Keratinocyte (primary cell): Measurements from ENCODE around the gene C21orf91. TPM values are rescaled to one million over a fixed set of nuclear protein-coding genes. Genes with fewer than 3 reads are reported as not detected.

Experiments used
- DNase-seq: peaks from one replicate; pipeline ENCODE4 v3.0.0-alpha.2; 2011; ENCODE audit warnings: low read depth, missing footprints, low spot score
- FAIRE-seq: peaks from 2 replicates; lab custom pipeline; 2011; peaks lifted over from hg19 to GRCh38; lab: Jason Lieb, UNC
- H2AFZ ChIP-seq: 2 replicates; pipeline ENCODE4 v1.6.0; 2012; ENCODE audit warnings: low read length, control low read depth, inconsistent platforms; ENCODE audit not compliant: control insufficient read depth
- H3K27ac ChIP-seq: 2 replicates; pipeline ENCODE4 v1.5.1; 2011; ENCODE audit warnings: low read length; ENCODE audit not compliant: control insufficient read depth, insufficient read depth
- H3K27me3 ChIP-seq: 3 replicates; pipeline ENCODE4 v1.6.0; 2011; ENCODE audit warnings: low read length; ENCODE audit not compliant: control insufficient read depth, insufficient read depth; ENCODE audit errors: extremely low read depth
- H3K36me3 ChIP-seq, 2 experiments: 2 replicates in 1 of 2; 3 replicates in 1 of 2; pipeline ENCODE4 v1.5.1; 2011; ENCODE audit warnings: low read length in 2 of 2, mild to moderate bottlenecking in 1 of 2; ENCODE audit not compliant: control insufficient read depth in 2 of 2, insufficient read depth in 2 of 2; ENCODE audit errors: extremely low read depth in 1 of 2
- H3K4me1 ChIP-seq: 3 replicates; pipeline ENCODE4 v1.5.1; 2011; ENCODE audit warnings: low read length; ENCODE audit not compliant: control insufficient read depth, insufficient read depth; ENCODE audit errors: extremely low read depth
- H3K4me2 ChIP-seq: 3 replicates; pipeline ENCODE4 v1.6.0; 2011; ENCODE audit warnings: low read depth, low read length; ENCODE audit not compliant: control insufficient read depth, insufficient read depth; ENCODE audit errors: extremely low read depth
- H3K4me3 ChIP-seq, 3 experiments: fragments of 200-600 bp in 1 of 3; sonication (generic) in 1 of 3; 2 replicates in 2 of 3; 3 replicates in 1 of 3; pipeline ENCODE4 v1.5.1; 2011 to 2016; ENCODE audit warnings: low read length in 3 of 3, mild to moderate bottlenecking in 3 of 3, control low read depth in 2 of 3, inconsistent platforms in 1 of 3, low read depth in 1 of 3, mixed read lengths in 1 of 3, mixed run types in 1 of 3, moderate library complexity in 1 of 3; ENCODE audit not compliant: control insufficient read depth in 2 of 3, insufficient read depth in 2 of 3; ENCODE audit errors: extremely low read depth in 1 of 3
- H3K79me2 ChIP-seq: 2 replicates; pipeline ENCODE4 v1.6.0; 2012; ENCODE audit warnings: low read length; ENCODE audit not compliant: control insufficient read depth, insufficient read depth
- H3K9ac ChIP-seq: 3 replicates; pipeline ENCODE4 v1.6.0; 2011; ENCODE audit warnings: low read length; ENCODE audit not compliant: control insufficient read depth, insufficient read depth; ENCODE audit errors: extremely low read depth
- H3K9me1 ChIP-seq: 3 replicates; pipeline ENCODE4 v1.6.0; 2011; ENCODE audit warnings: low read length; ENCODE audit not compliant: control insufficient read depth, insufficient read depth; ENCODE audit errors: extremely low read depth
- H3K9me3 ChIP-seq: 2 replicates; pipeline ENCODE4 v1.5.1; 2012; ENCODE audit warnings: low read depth, low read length; ENCODE audit not compliant: control insufficient read depth
- H4K20me1 ChIP-seq: 3 replicates; pipeline ENCODE4 v1.6.0; 2011; ENCODE audit warnings: low read length; ENCODE audit not compliant: control insufficient read depth, insufficient read depth; ENCODE audit errors: extremely low read depth
- EZH2 ChIP-seq: IDR thresholded peaks from one replicate; pipeline ENCODE4 v1.6.1; 2012; ENCODE audit warnings: inconsistent platforms, mild to moderate bottlenecking, low read length, moderate library complexity
- dilution Hi-C: fragments of 300-500 bp; cut with MboI; formaldehyde crosslinking; loops from one replicate; pipeline ENCODE4 v1.7.0; 2020; ENCODE audit warnings: low sequenced_read_pairs; ENCODE audit not compliant: extremely low pct_ligation_motif_present
- polyA plus RNA-seq, 5 experiments: library from polyadenylated mRNA; depleted of rRNA in 3 of 5; stranded (reverse) in 3 of 5; stranded (forward) in 1 of 5; unstranded in 1 of 5; fragments of >200 nt; gene quantifications; 1 replicate in 1 of 5; 2 replicates in 3 of 5; 3 replicates in 1 of 5; pipeline versions ENCODE4 v1.2.1 to v1.2.3, GENCODE V29; 2011 to 2012; ENCODE audit warnings: missing spikeins in 2 of 5, low read depth in 1 of 5, low replicate concordance in 1 of 5
- TF ChIP-seq, protein P1 (sequence below), 3 experiments: IDR thresholded peaks in 1 of 3; conservative IDR thresholded peaks in 1 of 3; optimal IDR thresholded peaks in 1 of 3; 2 replicates in 2 of 3; 3 replicates in 1 of 3; pipeline versions ENCODE3 to v1.5.1; 2011; ENCODE audit warnings: low read length in 3 of 3, mild to moderate bottlenecking in 3 of 3, moderate library complexity in 2 of 3, control low read depth in 1 of 3, inconsistent platforms in 1 of 3; ENCODE audit not compliant: insufficient read depth in 2 of 3; ENCODE audit errors: extremely low read depth in 1 of 3

C21orf91 gene
- polyA plus RNA-seq, 1 donor (not counting 4 experiments of a cell fraction or from before 2014, with no cell fraction given), result 28.2 TPM

DNA sequence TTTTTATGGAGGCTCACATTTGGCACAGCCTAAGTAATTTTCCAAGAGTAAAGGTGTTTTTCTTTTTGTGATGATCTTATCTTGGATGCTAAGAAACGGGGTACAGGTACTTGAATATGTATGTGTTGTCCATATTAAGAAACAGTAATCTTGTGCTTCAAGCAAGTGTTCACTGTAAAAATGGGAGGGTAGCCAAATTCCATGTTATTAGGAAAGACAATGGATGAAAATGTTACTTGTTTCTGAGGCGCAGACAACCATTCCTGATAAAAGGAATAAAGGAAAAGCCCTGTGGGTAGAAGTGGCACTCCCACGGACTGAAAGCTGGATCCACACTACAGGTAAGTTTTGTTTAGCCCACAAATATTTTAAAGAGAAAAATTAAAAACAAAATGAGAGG lies 15.6 kb downstream of the C21orf91 start:
- Histone ChIP-seq H3K4me2 (no peak overlapping the region), H3K9me1 (no peaks in the 10 kb centered on the region), H3K27ac (no peak overlapping the region), H3K79me2 (peaks cover 18% of the 10 kb centered on the region), H3K4me1 (peaks cover 4% of the 10 kb centered on the region), H3K36me3 (peaks cover 3 to 8% of the 10 kb centered on the region in 2 experiments), H3K27me3 (no peaks in the 10 kb centered on the region), H3K4me3 (no peak overlapping the region), H3K9me3 (peaks cover 7% of the 10 kb centered on the region), H4K20me1 (no peaks in the 10 kb centered on the region), H2AFZ (no peak overlapping the region), H3K9ac (no peak overlapping the region)
- dilution Hi-C loops, result no loop called here
- TF ChIP-seq, protein P1, sequence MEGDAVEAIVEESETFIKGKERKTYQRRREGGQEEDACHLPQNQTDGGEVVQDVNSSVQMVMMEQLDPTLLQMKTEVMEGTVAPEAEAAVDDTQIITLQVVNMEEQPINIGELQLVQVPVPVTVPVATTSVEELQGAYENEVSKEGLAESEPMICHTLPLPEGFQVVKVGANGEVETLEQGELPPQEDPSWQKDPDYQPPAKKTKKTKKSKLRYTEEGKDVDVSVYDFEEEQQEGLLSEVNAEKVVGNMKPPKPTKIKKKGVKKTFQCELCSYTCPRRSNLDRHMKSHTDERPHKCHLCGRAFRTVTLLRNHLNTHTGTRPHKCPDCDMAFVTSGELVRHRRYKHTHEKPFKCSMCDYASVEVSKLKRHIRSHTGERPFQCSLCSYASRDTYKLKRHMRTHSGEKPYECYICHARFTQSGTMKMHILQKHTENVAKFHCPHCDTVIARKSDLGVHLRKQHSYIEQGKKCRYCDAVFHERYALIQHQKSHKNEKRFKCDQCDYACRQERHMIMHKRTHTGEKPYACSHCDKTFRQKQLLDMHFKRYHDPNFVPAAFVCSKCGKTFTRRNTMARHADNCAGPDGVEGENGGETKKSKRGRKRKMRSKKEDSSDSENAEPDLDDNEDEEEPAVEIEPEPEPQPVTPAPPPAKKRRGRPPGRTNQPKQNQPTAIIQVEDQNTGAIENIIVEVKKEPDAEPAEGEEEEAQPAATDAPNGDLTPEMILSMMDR (optimal IDR thresholded peaks at IDR 0.05 in 1 of 3, IDR thresholded peaks at IDR 0.05 in 1 of 3, conservative IDR thresholded peaks at IDR 0.05 in 1 of 3; ENCODE audit: extremely low read depth in 1 of 3, insufficient read depth in 2 of 3, low read length in 3 of 3), result no peak
- TF ChIP-seq EZH2, result no peak
- FAIRE-seq (no peak), DNase-seq (no peak)

GRCh38 chr21:17802572-17802971 lies 16.6 kb downstream of the C21orf91 start:
- H2AFZ ChIP-seq, result no peak overlapping the region
- DNase-seq (no peak), FAIRE-seq (peak; percentile 61)
- peaks cover 4% of the 10 kb centered on the region for H3K4me1 ChIP-seq
- H3K27ac ChIP-seq, result no peak overlapping the region
- no peak overlapping the region for H3K4me3 ChIP-seq
- peaks cover 20% of the 10 kb centered on the region for H3K79me2 ChIP-seq
- H3K36me3 ChIP-seq, result peaks cover 2 to 3% of the 10 kb centered on the region in 2 experiments
- H3K27me3 ChIP-seq, result no peaks in the 10 kb centered on the region
- dilution Hi-C loops, result no loop called here
- TF ChIP-seq, protein P1 (optimal IDR thresholded peaks at IDR 0.05 in 1 of 3, IDR thresholded peaks at IDR 0.05 in 1 of 3, conservative IDR thresholded peaks at IDR 0.05 in 1 of 3; ENCODE audit: extremely low read depth in 1 of 3, insufficient read depth in 2 of 3, low read length in 3 of 3), result no peak
- TF ChIP-seq EZH2, result no peak
- H3K9me1 ChIP-seq, result no peaks in the 10 kb centered on the region
- no peak overlapping the region for H3K4me2 ChIP-seq
- H4K20me1 ChIP-seq, result no peaks in the 10 kb centered on the region
- no peaks in the 10 kb centered on the region for H3K9me3 ChIP-seq
- H3K9ac ChIP-seq, result no peak overlapping the region
